Measurements from ENCODE around the gene FAIM2.

The FAIM2 gene

GRCh38 chr12:49899286-49899843 is 4.3 kb downstream of the FAIM2 start:
- no peak for DNase-seq (ENCODE audit: extremely low read depth in 1 of 2, low read depth in 1 of 2)

GRCh38 chr12:49897276-49897675 is 6.4 kb downstream of the FAIM2 start:
- no peak for DNase-seq (ENCODE audit: extremely low read depth in 1 of 2, low read depth in 1 of 2)

GRCh38 chr12:49895773-49896172 is 7.9 kb downstream of the FAIM2 start:
- no peak for DNase-seq (ENCODE audit: extremely low read depth in 1 of 2, low read depth in 1 of 2)

GRCh38 chr12:49894751-49895148 is 8.9 kb downstream of the FAIM2 start:
- DNase-seq (ENCODE audit: extremely low read depth in 1 of 2, low read depth in 1 of 2), result no peak

- DNase-seq (ENCODE audit: extremely low read depth in 1 of 2, low read depth in 1 of 2), result no peak
Observed at GRCh38 chr12:49893753-49894750, 9.6 kb downstream of the FAIM2 start.

GRCh38 chr12:49892732-49893317 is 10.9 kb downstream of the FAIM2 start:
- no peak for DNase-seq (ENCODE audit: extremely low read depth in 1 of 2, low read depth in 1 of 2)

GRCh38 chr12:49892084-49892731 is 11.5 kb downstream of the FAIM2 start:
- DNase-seq (ENCODE audit: extremely low read depth in 1 of 2, low read depth in 1 of 2), result no peak

GRCh38 chr12:49891476-49891875 is 12.2 kb downstream of the FAIM2 start:
- no peak for DNase-seq (ENCODE audit: extremely low read depth in 1 of 2, low read depth in 1 of 2)

GRCh38 chr12:49891012-49891411 is 12.7 kb downstream of the FAIM2 start:
- DNase-seq (ENCODE audit: extremely low read depth in 1 of 2, low read depth in 1 of 2), result no peak

- DNase-seq (ENCODE audit: extremely low read depth in 1 of 2, low read depth in 1 of 2), result no peak
Observed at GRCh38 chr12:49890096-49890461, 13.6 kb downstream of the FAIM2 start.

- DNase-seq (ENCODE audit: extremely low read depth in 1 of 2, low read depth in 1 of 2), result no peak
Observed at GRCh38 chr12:49889361-49890095, 14.2 kb downstream of the FAIM2 start.

GRCh38 chr12:49888461-49889151 is 15.1 kb downstream of the FAIM2 start:
- DNase-seq (ENCODE audit: extremely low read depth in 1 of 2, low read depth in 1 of 2), result no peak

- DNase-seq (ENCODE audit: extremely low read depth in 1 of 2, low read depth in 1 of 2), result no peak
Observed at GRCh38 chr12:49887536-49888401, 15.9 kb downstream of the FAIM2 start.

GRCh38 chr12:49887091-49887490 is 16.6 kb downstream of the FAIM2 start:
- no peak for DNase-seq (ENCODE audit: extremely low read depth in 1 of 2, low read depth in 1 of 2)

- DNase-seq (ENCODE audit: extremely low read depth in 1 of 2, low read depth in 1 of 2), result no peak
Observed at GRCh38 chr12:49885663-49886461, 17.8 kb downstream of the FAIM2 start.

GRCh38 chr12:49885118-49885517 is 18.6 kb downstream of the FAIM2 start:
- DNase-seq (ENCODE audit: extremely low read depth in 1 of 2, low read depth in 1 of 2), result no peak

- no peak for DNase-seq (ENCODE audit: extremely low read depth in 1 of 2, low read depth in 1 of 2)
Observed at GRCh38 chr12:49882851-49883464, 20.7 kb downstream of the FAIM2 start.

- no peak for DNase-seq (ENCODE audit: extremely low read depth in 1 of 2, low read depth in 1 of 2)
Observed at GRCh38 chr12:49882248-49882850, 21.4 kb downstream of the FAIM2 start.

All from stimulated activated CD8-positive, alpha-beta memory T cell treated with anti-CD3 and anti-CD28 coated beads, Interleukin-7, amount 100 ng/mL, for 48 hours (primary cell).